ENCODE results near the gene PRKAA1. TPM values are rescaled to one million over a fixed set of nuclear protein-coding genes. Genes with fewer than 3 reads are reported as not detected.
"Not testable (repeated sequence)": the region's sequence is repeated elsewhere in the genome, so short reads cannot be mapped to it uniquely, and the experiment has no call there.

Gene PRKAA1
- total RNA-seq, 4 donors from 2014 or later, result 82.7 to 132 (median 100) TPM

DNA sequence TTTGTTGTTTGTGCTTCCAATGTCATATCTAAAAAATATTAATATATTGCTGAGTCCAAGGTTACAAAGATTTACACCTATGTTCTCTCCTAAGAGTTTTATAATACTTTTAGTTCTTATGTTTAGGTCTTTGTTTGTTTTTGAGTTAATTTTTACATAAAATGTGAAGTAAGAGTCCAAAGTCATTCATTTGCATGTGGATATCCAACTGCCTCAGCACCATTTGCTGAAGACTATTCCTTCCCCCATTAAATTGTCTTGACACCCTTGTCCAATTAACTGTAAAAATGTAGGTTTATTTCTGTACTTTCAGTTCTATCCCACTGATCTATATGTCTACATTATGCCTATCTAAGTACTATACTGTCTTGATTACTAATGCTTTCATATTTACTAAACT lies 78.1 kb downstream of the PRKAA1 start:
- peaks cover 0 to 10% (median 0%) of the 10 kb centered on the region in 4 donors for H3K9me3 ChIP-seq
- H3K27me3 ChIP-seq, result no peaks in the 10 kb centered on the region
- H3K4me1 ChIP-seq, result no peaks in the 10 kb centered on the region
- H3K36me3 ChIP-seq, result peaks cover 0 to 24% (median 0%) of the 10 kb centered on the region in 3 donors
- no peak overlapping the region for H3K27ac ChIP-seq
- TF ChIP-seq, protein P1, sequence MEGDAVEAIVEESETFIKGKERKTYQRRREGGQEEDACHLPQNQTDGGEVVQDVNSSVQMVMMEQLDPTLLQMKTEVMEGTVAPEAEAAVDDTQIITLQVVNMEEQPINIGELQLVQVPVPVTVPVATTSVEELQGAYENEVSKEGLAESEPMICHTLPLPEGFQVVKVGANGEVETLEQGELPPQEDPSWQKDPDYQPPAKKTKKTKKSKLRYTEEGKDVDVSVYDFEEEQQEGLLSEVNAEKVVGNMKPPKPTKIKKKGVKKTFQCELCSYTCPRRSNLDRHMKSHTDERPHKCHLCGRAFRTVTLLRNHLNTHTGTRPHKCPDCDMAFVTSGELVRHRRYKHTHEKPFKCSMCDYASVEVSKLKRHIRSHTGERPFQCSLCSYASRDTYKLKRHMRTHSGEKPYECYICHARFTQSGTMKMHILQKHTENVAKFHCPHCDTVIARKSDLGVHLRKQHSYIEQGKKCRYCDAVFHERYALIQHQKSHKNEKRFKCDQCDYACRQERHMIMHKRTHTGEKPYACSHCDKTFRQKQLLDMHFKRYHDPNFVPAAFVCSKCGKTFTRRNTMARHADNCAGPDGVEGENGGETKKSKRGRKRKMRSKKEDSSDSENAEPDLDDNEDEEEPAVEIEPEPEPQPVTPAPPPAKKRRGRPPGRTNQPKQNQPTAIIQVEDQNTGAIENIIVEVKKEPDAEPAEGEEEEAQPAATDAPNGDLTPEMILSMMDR (IDR thresholded peaks at IDR 0.05), result no peak
- TF ChIP-seq POLR2A (IDR thresholded peaks at IDR 0.05), result no peak
- no peak overlapping the region for H3K4me3 ChIP-seq
- DNase-seq, result no peak

DNA sequence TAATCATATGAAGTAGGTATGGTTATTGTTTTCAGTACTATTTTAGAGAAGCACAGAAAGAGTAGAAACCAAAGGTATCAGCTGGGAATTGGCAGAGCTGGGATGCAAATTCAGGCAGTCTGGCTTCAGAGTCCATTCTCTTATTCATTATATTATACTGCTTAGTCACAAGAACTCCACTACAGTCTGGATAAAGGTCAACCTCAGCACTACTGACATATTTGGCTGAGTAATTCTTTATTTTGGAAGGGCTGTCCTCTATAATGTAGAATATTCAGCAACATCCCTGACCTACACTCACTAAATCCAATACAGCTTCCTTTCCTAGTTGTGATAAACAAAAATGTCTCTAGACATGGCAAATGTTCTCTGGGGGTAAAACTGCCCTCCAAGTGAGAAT lies 80.9 kb downstream of the PRKAA1 start:
- H3K27me3 ChIP-seq, result no peaks in the 10 kb centered on the region
- TF ChIP-seq, protein P1 (IDR thresholded peaks at IDR 0.05), result no peak
- TF ChIP-seq POLR2A (IDR thresholded peaks at IDR 0.05), result no peak
- peaks cover 0 to 5% (median 0%) of the 10 kb centered on the region in 4 donors for H3K9me3 ChIP-seq
- H3K4me1 ChIP-seq, result no peaks in the 10 kb centered on the region
- no peak for DNase-seq
- H3K27ac ChIP-seq, result no peak overlapping the region
- peaks cover 0 to 16% (median 0%) of the 10 kb centered on the region in 3 donors for H3K36me3 ChIP-seq
- H3K4me3 ChIP-seq, result no peak overlapping the region

DNA sequence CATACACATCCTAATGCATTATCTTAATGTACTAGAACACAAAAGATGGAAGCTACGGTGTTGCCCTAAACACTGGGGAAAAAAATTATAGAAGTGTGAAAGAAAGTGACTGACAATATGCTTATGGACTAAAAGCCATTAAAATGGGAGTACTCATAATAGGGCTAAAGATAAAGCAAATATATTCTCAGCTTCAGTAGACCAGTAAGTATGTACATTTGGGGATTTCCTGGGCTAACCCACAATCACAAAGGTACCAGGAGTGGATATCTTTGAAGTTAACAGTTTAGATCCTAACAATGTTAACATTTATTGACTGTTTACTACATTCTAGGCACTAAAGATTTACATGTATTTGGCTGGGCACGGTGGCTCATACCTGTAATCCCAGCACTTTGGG lies 81.6 kb downstream of the PRKAA1 start:
- Histone ChIP-seq H3K4me3 (no peak overlapping the region), H3K4me1 (no peaks in the 10 kb centered on the region), H3K9me3 (no peaks in the 10 kb centered on the region), H3K27ac (no peak overlapping the region), H3K27me3 (no peaks in the 10 kb centered on the region), H3K36me3 (peaks cover 0 to 9% (median 0%) of the 10 kb centered on the region in 3 donors)
- TF ChIP-seq POLR2A (IDR thresholded peaks at IDR 0.05), result no peak
- TF ChIP-seq, protein P1 (IDR thresholded peaks at IDR 0.05), result no peak
- DNase-seq, result no peak

DNA sequence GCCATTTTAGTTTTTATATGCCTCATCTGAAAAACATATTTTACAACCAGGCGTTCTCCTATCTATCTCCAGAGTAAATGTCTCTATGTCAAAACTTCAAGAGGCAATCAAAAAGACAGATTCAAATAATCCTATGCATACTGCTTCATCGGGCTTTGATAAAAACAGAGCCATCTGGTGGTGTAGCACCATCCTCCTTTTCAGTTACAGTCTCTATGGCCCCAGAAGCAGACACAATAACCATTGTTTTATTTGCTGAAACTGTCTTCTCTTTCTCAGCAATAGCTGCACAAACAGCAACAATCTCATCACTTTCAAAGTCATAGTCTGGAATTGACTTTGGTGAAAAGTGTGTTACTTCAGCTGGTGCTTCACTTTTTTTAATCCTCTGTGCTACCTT lies 82.2 kb downstream of the PRKAA1 start:
- Histone ChIP-seq H3K9me3 (no peaks in the 10 kb centered on the region), H3K4me3 (no peak overlapping the region), H3K36me3 (peaks cover 0 to 8% (median 0%) of the 10 kb centered on the region in 3 donors), H3K27me3 (no peaks in the 10 kb centered on the region), H3K27ac (no peak overlapping the region), H3K4me1 (no peaks in the 10 kb centered on the region)
- no peak for TF ChIP-seq POLR2A (IDR thresholded peaks at IDR 0.05)
- TF ChIP-seq, protein P1 (IDR thresholded peaks at IDR 0.05), result peak in 1 of 6 experiments; percentile 27
- no peak for DNase-seq

DNA sequence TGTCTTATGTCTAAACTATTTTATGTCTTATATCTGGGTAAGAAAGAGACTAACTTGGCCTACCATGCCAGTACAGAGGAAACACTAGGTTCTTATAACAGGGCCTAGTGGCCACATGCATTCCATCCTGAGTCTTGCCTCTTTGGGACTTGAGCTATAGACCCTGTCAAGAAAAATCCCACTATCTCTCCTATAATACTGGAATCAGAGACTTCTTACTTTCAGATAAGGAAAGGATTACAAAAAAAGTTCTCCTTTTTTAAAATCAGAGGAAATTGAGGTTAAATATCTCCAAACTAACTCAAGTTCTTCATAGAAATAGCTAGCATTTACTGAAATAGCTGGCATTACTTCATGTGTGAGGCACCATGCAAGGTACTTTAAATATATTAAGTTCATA lies 84.2 kb downstream of the PRKAA1 start:
- Histone ChIP-seq H3K27me3 (no peaks in the 10 kb centered on the region), H3K36me3 (peaks cover 0 to 6% (median 0%) of the 10 kb centered on the region in 3 donors), H3K4me3 (no peak overlapping the region), H3K27ac (no peak overlapping the region), H3K4me1 (no peaks in the 10 kb centered on the region), H3K9me3 (no peaks in the 10 kb centered on the region)
- DNase-seq, result no peak
- TF ChIP-seq POLR2A (IDR thresholded peaks at IDR 0.05), result no peak
- TF ChIP-seq, protein P1 (IDR thresholded peaks at IDR 0.05), result no peak

DNA sequence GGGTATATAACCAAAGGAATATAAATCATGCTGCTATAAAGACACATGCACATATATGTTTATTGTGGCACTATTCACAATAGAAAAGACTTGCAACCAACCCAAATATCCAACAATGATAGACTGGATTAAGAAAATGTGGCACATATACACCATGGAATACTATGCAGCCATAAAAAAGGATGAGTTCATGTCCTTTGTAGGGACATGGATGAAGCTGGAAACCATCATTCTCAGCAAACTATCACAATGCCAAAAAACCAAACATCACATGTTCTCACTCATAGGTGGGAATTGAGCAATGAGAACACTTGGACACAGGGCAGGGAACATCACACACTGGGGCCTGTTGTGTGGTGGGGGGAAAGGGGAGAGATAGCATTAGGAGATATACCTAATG lies 87.6 kb downstream of the PRKAA1 start:
- not testable (repeated sequence) for H3K9me3 ChIP-seq, H3K27ac ChIP-seq, DNase-seq, H3K4me1 ChIP-seq, H3K27me3 ChIP-seq, H3K36me3 ChIP-seq, H3K4me3 ChIP-seq

Small RNAs within 50 kb of the gene (small RNA-seq; reads per million reads assigned to genes)
- 0 reads per million in 2 donors for gene RF00191
- 7.3 to 30.5 reads per million in 2 donors for gene SNORD72

Other genes starting within 250 kb of the PRKAA1 start
- gene PTGER4, start 118.5 kb downstream of the PRKAA1 start, total RNA-seq, result 100 to 1,000 TPM in 3 of 4 donors, 10 to 100 TPM in 1; 47.9 to 134 (median 116) TPM
- 10 to 100 TPM; 11.3 to 19.0 (median 14.9) TPM for gene TTC33, start 42.4 kb downstream of the PRKAA1 start, total RNA-seq
- gene RPL37, start 36.8 kb upstream of the PRKAA1 start, total RNA-seq, result 100 to 1,000 TPM in 3 of 4 donors, 10 to 100 TPM in 1; 92.6 to 258 (median 191) TPM
- gene CARD6, start 43.0 kb upstream of the PRKAA1 start, total RNA-seq, result 10 to 100 TPM in 1 of 4 donors, 1 to 10 TPM in 3; 4.1 to 20.6 (median 7.1) TPM
- gene C7, start 111.1 kb upstream of the PRKAA1 start, total RNA-seq, result 100 to 1,000 TPM in 1 of 4 donors, 10 to 100 TPM in 3; 42.2 to 287 (median 56.4) TPM

Data from Peyer's patch (tissue), 4 donors.